ENCODE data around the gene RASA2. TPM values are rescaled to one million over a fixed set of nuclear protein-coding genes. Genes with fewer than 3 reads are reported as not detected.

RASA2 gene
- total RNA-seq, 2 donors from 2014 or later: 7.8 to 13.5 TPM

DNA sequence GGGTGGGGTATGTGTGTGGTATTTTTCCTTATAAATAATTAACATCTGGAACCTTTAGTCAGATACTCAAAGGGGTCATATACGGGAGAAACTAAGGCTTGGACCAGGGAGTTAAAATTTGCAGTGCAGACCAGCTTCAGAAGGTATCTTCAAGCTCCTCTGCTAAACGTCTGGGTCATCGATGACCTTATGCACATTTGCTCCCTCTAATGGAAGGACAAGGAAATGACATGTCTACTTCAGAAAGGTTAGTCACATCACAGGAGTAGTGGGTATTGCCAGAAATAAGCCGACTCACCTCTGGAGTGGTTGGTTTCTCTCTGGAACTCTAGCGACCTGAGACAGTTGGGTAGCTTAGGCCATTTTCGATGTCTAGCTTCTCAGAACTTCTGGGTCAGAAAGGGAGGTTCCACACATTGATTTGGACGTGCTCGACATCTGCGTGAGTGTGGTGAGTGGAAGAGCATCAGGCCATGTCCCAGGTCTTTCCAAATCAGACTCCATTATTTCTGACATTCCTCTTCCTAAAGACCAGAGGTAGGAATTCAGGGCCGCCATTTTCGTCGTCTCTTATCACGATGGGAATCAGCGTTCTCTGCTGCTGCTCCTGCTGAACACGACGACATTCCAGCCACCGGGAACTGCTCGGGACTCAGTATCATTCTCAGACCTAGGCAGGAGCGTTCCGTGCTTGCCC, 31.8 kb upstream of the RASA2 start:
- H3K9me3 ChIP-seq: no peaks in the 10 kb centered on the region
- TF ChIP-seq POLR2AphosphoS5 (IDR thresholded peaks at IDR 0.05) (peak; percentile 68), POLR2A (IDR thresholded peaks at IDR 0.05) (no peak)
- TF ChIP-seq, protein P1, sequence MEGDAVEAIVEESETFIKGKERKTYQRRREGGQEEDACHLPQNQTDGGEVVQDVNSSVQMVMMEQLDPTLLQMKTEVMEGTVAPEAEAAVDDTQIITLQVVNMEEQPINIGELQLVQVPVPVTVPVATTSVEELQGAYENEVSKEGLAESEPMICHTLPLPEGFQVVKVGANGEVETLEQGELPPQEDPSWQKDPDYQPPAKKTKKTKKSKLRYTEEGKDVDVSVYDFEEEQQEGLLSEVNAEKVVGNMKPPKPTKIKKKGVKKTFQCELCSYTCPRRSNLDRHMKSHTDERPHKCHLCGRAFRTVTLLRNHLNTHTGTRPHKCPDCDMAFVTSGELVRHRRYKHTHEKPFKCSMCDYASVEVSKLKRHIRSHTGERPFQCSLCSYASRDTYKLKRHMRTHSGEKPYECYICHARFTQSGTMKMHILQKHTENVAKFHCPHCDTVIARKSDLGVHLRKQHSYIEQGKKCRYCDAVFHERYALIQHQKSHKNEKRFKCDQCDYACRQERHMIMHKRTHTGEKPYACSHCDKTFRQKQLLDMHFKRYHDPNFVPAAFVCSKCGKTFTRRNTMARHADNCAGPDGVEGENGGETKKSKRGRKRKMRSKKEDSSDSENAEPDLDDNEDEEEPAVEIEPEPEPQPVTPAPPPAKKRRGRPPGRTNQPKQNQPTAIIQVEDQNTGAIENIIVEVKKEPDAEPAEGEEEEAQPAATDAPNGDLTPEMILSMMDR (IDR thresholded peaks at IDR 0.05): peak; percentile 44 to 80 (median 69)
- 61% methylated on average over 20 of the region's 20 CpGs for WGBS
- no peaks in the 10 kb centered on the region for H3K36me3 ChIP-seq
- peak overlapping the region; percentile 11 to 26 for H3K4me3 ChIP-seq
- no peaks in the 10 kb centered on the region for H3K27me3 ChIP-seq (replicated peaks; ENCODE audit: insufficient read depth)
- peak; percentile 45 for DNase-seq (ENCODE audit: low spot score)
- H3K27ac ChIP-seq: peak overlapping the region; percentile 76 to 84
- H3K4me1 ChIP-seq (replicated peaks): peaks cover 13% of the 10 kb centered on the region
- intact Hi-C loops (cut with DNase I): loop anchor here (2.0 to 5.0 kb wide), 2 partner anchors 150 to 223 kb away; partner anchors contain the start of gene PXYLP1

DNA sequence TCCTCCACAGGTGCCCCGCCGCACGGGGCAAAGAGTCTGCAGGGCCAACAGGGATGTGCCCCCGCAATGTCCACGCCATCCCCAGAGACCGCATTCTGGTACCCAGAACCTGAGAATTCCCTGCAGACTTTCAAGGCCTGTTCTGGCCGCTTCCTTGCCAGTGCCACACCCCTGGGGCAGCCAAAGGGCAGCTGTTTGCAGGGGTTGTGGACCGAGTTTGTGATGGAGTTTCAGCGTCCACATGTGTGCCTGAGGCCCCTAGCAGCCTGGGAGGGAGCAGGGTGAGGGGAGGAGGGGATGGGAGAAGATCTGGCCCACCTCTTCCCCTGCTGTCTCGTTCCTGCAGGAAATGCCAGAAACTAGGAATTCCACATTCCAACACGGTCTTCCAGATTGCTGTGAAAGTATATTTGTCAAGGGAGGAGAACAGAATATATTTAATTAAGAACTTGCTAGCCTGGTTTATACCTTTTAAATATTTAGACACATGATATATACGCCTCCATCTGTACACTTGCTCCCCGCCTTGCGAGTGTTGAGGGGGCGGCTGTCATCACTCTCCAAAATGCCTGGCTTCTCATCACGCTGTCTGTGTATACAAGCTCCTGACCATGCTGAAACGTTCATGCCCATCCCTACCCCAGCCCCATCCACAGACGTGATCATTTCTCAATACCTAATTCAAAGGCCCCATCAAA, 31.1 kb upstream of the RASA2 start:
- WGBS: 42% methylated on average over 18 of the region's 18 CpGs
- no peak for TF ChIP-seq POLR2A (IDR thresholded peaks at IDR 0.05)
- peak; percentile 72 for TF ChIP-seq POLR2AphosphoS5 (IDR thresholded peaks at IDR 0.05)
- intact Hi-C loops (cut with DNase I): loop anchor here (2.0 to 5.0 kb wide), 2 partner anchors 151 to 223 kb away; partner anchors contain the start of gene PXYLP1
- H3K4me1 ChIP-seq (replicated peaks): peaks cover 13% of the 10 kb centered on the region
- no peaks in the 10 kb centered on the region for H3K9me3 ChIP-seq
- no peaks in the 10 kb centered on the region for H3K36me3 ChIP-seq
- H3K27me3 ChIP-seq (replicated peaks; ENCODE audit: insufficient read depth): no peaks in the 10 kb centered on the region
- H3K4me3 ChIP-seq: peak overlapping the region; percentile 11 to 24
- DNase-seq (ENCODE audit: low spot score): peak; percentile 38
- H3K27ac ChIP-seq: peak overlapping the region; percentile 76 to 84

DNA sequence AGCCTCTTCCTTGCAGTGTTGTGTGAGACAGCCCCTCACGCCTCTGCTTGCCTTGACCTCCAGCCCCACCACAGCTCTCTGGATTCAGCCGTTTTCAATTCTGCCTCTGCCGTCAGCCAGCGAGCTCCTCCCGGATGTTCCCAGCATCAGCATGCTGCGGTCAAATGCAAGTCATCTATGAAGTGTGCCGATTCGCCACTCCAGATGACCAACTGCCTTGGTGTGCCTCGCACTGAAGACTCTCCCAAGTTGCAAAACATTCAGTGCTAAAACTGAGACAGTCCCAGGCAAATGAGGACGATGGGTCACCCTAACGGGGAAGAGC, 30.6 kb upstream of the RASA2 start:
- peak overlapping the region; percentile 76 to 84 for H3K27ac ChIP-seq
- no peak for DNase-seq (ENCODE audit: low spot score)
- peaks cover 13% of the 10 kb centered on the region for H3K4me1 ChIP-seq (replicated peaks)

DNA sequence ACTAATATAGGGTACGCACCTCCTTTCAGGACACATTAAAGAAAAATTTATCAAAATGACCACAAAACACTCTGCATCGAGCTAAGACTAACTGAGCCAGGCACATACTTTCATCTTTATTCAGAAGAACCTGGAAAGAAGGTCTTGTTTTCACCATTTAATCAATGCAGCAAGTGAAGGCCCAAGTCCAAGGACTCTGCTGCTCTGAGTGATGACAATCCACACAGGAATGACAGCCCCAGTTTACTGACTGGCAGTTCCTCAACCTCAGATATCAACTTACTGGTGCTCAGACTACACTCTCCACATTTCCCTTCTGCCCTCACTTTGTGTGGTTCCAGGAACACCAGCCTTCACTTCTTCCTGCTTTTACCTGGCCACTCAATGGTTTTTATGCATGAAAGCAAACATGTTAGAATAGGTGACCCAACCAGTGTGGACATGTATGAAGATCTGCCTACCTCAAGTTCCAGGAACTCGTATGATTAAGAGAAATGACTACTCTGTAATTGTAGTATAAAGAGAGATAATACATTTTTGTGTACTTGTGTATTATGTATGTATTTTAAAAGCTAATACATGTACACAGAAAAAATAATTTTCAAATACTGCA, 29.1 kb upstream of the RASA2 start:
- 76% methylated on average over 3 of the region's 3 CpGs for WGBS
- intact Hi-C loops (cut with DNase I): loop anchor here (5.0 kb wide), 1 partner anchor 225 kb away; the partner anchor contains the start of gene PXYLP1
- no peak for TF ChIP-seq POLR2A (IDR thresholded peaks at IDR 0.05)
- TF ChIP-seq, protein P1 (IDR thresholded peaks at IDR 0.05): no peak
- TF ChIP-seq POLR2AphosphoS5 (IDR thresholded peaks at IDR 0.05): no peak

More for the DNA sequence above, 30.6 kb upstream of the RASA2 start:
- Histone ChIP-seq H3K27me3 (replicated peaks; ENCODE audit: insufficient read depth) (no peaks in the 10 kb centered on the region), H3K4me3 (no peak overlapping the region), H3K9me3 (no peaks in the 10 kb centered on the region), H3K36me3 (no peaks in the 10 kb centered on the region)
- intact Hi-C loops (cut with DNase I): loop anchor here (5.0 kb wide), 1 partner anchor 224 kb away; the partner anchor contains the start of gene PXYLP1
- 78% methylated on average over 11 of the region's 11 CpGs for WGBS
- no peak for TF ChIP-seq POLR2A (IDR thresholded peaks at IDR 0.05)
- TF ChIP-seq POLR2AphosphoS5 (IDR thresholded peaks at IDR 0.05): no peak
- TF ChIP-seq, protein P1 (IDR thresholded peaks at IDR 0.05): no peak

DNA sequence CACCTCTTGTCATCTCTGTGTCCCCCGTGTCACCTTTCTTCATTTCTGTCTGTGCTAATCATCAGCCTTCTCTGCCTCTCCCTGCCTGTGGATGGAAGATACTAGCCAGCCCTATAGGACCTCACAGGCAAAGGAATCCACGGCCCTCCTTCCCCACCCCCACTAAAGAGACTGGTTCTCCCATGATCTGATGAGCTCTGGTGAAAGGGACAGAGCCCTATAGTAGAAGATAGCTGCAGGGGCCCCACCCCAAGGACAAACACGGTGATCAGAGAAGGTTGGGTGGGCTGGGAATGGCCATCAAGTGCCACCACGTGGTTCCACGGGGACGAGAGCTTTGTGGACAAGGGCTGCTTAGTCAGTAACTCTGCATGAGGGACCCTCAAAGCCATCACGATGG, 27.8 kb upstream of the RASA2 start:
- no peak overlapping the region for H3K4me3 ChIP-seq
- intact Hi-C loops (cut with DNase I): loop anchor here (5.0 kb wide), 1 partner anchor 227 kb away; the partner anchor contains the start of gene PXYLP1
- no peak for DNase-seq (ENCODE audit: low spot score)
- TF ChIP-seq POLR2A (IDR thresholded peaks at IDR 0.05) (no peak), POLR2AphosphoS5 (IDR thresholded peaks at IDR 0.05) (no peak)
- TF ChIP-seq, protein P1 (IDR thresholded peaks at IDR 0.05): no peak
- H3K9me3 ChIP-seq: no peaks in the 10 kb centered on the region
- peaks cover 13% of the 10 kb centered on the region for H3K4me1 ChIP-seq (replicated peaks)
- H3K27ac ChIP-seq: no peak overlapping the region
- no peaks in the 10 kb centered on the region for H3K27me3 ChIP-seq (replicated peaks; ENCODE audit: insufficient read depth)
- WGBS: 81% methylated on average over 7 of the region's 7 CpGs
- no peaks in the 10 kb centered on the region for H3K36me3 ChIP-seq

More for the DNA sequence above, 29.1 kb upstream of the RASA2 start:
- Histone ChIP-seq H3K27ac (peak overlapping the region; percentile 76 to 84), H3K4me1 (replicated peaks) (peaks cover 13% of the 10 kb centered on the region), H3K27me3 (replicated peaks; ENCODE audit: insufficient read depth) (no peaks in the 10 kb centered on the region), H3K36me3 (no peaks in the 10 kb centered on the region), H3K4me3 (no peak overlapping the region), H3K9me3 (no peaks in the 10 kb centered on the region)
- DNase-seq (ENCODE audit: low spot score): no peak

Measured in prostate gland (tissue), 2 donors.